C1 segment of cervical spinal cord (tissue), 14 donors: Measurements from ENCODE around the gene LBHD2.
A peak's percentile ranks its signal among the peaks of the same experiment; 100 is the strongest.

Source experiments
- DNase-seq, 14 donors: peaks; one replicate each; lab custom pipeline; 2025; lab: John Stamatoyannopoulos, UW

LBHD2 gene

DNA sequence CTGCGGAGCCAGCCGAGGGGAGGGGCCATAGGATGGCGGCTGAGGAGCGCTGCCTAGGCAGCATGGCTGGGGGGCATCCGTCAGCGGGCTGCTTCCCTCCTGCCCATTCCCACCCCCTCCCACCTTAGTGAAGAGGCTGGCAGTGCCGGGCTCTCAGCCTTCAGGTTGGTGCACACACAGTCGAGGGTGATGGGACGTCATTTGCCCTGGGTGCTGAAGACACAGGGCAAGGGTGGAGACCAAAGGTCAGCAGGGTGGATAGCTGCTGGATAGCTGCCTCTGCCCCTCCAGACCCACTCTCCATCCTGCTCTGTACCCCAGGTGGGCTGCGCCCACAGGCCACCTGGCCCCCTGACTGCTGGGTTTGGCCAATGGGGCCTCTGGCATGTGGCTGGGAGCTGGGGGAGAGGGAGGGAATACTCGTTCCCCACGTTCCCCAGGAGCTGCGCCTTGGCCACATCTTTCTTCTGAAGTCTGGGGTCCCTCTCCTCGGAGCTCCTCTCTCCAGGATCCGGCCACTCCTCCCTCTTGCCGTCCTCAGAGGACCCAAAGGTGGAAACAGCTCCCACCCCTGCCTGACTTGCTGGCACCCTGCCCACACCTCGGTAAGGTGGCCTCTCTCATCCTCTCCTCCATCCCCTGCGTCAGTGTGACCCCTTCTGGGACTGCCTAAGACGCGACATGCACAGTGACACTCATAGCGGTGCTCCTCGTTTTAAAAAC, 15.5 kb upstream of the LBHD2 start:
- DNase-seq = no peak

DNA sequence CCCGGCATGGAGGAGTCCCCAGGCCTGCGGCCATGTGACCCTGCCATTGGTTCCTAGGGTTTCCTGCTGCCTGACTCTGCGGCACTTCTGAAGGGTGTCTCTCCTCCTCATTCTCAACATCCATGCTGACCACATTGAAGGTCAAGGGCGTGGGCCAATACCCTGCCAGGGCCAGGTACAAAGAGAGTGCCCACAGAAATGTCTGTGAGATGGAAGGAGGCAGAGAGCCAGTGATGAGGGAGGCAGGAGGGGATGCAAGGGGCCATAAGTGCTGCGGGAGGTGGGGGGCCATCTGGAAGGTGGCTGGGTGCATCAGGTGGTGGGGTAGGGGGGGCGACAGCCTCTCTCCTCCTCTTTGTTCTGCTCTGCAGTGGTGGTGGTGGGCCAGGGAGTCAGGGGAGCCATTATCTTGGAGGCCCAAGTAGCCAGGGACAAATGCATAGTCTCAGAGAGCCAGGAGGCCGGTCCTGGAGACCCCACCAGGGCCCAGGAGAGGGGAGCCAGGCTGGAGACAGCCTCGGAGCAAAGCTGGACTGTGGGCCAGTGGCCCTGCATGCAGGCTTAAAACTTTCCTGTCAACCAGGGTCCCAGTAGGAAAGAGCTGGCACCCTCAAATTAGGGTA, 13.6 kb upstream of the LBHD2 start:
- no peak for DNase-seq

DNA sequence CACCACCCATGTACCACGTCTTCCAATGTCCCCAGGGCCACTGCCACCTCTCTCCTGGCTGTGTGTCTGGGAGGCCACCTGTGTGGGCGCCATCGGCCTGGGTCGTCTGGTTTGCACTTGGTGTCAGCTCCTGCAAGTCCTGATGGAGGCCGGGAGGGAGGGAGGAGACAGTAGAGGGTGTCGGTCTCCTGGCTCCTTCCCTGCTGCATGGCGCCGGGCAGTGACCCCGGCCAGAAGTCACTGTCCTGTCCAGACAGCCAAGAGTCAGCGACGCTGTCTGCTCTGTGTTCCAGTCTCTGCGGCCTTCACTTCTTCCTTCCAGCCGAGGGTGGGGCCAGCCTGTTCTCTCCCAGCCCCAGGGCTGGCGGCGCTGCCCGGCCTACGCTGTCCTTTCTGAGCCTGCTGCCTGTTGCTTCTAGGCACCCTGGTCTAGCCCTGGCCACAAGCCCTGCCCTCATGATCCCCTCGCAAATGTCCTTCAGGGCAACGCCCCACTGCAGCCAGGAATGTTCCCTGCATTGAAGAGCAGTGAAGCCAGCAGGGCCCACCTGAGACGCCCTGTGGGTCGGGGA, 13.0 kb upstream of the LBHD2 start:
- no peak for DNase-seq

DNA sequence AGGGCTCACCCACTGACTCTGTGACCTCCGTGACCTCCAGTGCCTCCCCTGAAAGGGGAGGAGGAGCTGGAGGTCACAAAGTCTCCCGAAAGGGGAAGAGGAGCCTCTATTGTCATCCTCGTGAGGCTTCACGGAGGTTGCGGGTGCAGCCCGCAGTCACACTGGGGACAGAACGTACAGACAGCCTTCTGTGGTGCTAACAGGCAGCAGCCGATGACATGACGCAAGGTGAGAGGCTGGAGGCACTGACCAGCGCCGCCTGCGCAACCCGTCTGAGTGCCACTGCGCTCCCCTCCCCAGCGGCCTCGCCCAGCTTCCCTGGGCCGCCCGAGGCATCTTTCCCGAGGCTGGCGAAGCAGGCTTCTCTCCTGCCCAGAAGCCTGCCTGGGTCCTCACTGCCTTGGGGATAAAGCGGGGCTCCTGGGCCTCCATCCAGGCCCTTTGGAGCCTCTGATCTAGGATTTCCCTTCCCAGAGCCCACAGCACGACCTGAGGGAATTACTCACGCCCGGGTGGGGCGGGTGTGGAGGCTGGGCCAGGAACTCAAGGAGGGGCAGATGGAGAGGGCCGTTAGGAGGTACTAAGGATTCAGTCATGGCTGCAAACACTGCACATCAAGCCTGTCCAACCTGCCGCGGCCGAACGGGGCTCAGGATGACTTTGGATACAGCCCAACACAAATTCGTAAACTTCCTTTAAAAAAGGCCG, 12.3 kb upstream of the LBHD2 start:
- no peak for DNase-seq

DNA sequence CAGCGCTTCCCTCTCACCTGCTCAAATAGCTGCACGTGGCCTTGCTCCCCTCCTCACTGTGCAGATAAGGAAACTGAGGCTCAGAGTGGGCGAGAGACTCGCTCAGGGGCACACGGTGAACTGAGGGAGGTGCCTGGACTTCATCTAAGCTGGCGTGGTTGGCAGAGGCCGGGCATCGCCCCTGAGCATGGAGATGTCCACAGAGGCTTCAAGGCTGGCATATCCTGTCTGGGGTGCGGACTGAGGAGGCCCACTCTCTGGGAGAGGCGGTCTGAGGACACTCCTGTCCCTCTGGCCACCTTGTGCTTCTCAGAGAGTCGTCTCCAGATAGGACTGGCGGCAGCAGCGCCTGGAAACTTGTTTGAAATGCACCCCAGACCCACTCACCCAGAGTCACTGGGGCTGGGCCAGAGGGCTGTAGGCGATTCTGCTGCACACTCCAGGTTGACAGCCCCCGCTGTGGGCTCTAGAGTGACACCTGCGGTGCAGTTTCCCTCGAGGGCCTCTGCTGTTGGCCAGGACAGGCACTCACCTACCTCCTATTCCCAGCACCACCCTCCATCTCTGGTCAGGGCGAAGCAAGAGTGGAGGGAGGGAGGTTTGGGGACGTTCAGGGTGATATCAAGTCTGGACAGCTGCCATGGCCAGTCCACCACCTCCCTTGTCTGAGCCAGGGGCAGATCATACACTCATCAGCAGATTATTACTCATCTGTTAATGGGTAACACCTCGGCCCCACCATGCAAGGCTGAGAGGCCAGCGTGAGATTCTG, 11.2 kb upstream of the LBHD2 start:
- DNase-seq = no peak

DNA sequence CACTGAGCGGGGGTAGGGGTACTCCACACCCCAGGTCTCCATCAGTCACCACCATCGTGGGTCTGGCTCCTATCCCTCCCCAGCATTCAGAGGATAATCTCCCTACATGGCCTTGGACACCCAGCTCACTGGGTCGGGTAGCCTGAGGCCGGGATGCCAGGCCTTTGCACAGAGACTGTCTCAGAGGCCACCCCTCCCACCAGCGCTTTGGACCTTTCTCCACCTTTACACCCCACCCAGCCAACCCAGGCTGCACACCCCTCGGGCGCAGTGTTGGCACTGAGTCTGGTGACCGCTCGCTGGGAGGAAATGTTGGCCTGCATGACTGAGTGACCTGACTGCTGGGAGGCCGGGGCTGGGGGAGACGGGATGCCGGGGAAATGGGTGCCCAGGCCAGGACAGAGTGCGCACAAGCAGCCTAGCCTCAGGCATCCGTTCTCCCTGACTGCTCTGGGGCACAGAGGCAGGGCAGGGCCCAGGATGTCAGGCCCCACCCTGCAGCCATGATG, 10.6 kb upstream of the LBHD2 start:
- no peak for DNase-seq

DNA sequence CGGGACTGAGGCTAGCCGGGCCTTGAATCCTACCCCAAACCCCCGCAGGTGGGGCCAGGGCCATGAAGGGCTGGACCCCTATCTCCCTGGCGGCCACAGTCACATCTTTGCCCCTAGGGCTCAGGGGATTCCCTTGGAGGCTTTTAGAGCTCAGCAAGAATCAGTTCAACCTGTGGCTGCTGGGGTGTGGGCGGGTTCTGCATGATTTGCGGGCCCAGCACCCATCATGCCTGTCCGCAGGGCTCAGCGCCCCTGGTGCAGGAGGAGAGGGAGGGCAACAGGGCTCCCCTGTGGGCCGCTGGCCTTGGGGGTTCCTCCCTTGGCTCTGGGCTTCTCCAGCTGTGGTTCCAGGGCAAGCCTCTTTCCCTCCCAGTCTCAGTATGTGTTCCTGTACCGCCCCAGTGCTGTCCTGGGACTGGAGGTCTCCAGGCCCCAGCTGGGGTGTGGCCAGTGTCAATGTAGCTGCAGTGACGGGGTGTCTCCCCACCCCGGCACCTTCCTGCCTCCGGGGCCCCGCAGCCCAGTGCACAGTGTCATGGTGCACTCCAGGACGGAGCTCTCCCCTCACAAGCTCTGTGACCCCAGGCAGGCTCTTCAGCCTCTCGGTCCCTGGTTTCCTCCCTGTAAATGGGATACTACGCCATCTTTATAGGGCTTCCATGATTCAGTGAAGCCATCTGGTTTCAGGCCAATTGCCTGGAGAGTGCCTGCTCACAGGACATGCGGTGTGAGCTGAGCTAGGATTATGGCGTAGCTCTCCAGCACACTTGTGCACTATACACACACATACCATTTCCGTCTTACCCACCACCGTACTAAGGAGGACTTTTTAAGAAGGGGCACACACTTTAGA, 9.9 kb upstream of the LBHD2 start:
- no peak for DNase-seq

DNA sequence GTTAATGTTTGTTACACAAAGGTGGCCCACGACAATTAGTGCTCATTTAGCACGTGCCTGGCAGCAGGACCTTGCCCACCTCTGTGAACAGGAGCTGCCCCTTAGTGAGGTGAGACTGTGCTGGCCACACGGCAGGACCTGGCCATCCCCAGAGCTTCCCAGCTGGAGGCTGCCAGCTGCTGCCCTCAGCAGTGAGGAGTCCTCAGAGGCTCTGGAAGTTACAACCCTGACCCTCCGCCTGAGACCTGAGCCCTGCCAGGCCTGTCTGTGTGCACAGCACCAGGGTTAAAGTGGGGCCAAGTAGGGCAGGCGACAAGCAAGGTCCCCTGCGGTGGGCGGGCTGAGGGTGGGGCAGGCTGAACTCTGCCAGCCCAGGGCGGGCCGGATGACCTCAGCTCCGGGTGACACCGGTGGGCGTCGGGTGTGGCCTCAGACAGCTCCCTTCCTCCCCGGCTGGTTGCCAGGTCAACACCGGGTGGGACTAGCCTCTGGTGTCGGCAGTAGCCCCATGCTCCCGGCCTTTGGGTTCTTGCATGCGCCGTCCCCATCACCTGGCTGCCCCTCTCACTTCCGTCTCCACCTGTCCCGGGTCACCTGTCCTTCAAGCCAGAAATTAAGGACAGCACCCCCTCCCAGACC, 9.2 kb upstream of the LBHD2 start:
- DNase-seq = no peak

DNA sequence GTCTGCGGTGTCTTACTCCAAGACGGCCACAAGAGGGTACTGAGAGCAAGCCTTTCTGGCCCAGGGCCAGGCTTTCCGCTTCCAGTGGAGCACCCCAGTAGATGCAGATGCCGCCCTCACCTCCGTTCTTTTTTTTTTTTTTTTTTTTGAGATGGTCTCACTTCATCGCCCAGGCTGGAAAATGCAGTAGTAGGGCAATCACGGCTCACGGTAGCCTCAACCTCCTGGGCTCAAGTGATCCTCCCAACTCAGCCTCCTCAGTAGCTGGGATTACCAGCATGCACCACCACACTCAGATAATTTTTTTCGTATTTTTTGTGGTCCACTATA, 5.6 kb upstream of the LBHD2 start:
- DNase-seq = peak in 8 of 14 donors; percentile 7 to 64 (median 23)

DNA sequence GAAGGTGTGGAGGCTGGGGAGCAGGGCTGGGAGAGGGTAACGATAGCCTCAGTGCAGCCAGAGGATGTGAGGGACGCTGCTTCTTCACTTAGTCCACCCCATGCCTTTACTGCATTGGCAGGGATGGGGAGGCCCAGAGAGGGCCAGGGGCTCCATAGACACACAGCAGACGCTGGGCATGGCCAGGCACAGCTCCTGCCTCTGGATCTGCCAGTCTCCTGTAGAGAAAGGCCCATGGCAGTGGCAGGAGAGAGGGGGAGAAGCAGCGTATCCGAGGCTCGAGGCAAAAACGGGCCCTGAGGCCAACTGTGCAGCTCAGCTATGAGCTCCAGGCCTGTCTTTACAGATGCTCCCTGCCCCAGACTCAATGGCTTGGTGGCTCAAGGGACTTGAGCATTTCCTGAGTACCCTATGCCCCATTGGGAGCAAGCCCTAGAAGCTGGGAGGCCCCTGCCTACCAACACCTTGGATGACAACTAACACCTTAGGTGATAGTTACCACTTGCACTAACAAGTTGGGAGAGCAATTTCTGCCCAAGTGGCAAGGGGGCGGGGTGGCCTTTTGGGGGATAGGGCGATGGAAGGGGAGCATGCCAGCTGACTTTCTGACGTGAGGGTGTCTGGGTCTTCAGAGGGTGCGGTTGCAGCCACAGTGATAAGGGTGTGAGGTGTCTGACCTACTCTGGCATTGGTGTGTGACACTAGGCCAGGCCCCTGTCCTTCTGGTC, 5.0 kb upstream of the LBHD2 start:
- DNase-seq = no peak

DNA sequence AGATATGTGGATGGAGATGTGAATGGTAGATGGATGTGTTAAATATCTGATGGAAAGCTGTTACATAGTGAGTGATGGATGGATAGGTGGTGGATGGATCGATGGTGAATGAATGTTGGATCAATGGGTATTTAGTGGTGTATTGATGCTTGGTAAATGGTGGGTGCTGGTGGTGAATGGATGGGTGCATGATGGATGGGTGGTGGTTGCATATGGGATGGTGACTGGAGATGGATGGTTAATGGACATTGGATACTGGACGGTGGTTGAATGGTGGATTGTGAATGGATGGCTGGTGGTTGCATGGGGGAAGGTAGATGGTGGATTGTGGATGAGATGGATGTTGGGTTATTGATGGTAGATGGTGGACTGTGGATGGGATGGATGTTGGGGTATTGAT, 2.1 kb upstream of the LBHD2 start:
- DNase-seq = no peak

DNA sequence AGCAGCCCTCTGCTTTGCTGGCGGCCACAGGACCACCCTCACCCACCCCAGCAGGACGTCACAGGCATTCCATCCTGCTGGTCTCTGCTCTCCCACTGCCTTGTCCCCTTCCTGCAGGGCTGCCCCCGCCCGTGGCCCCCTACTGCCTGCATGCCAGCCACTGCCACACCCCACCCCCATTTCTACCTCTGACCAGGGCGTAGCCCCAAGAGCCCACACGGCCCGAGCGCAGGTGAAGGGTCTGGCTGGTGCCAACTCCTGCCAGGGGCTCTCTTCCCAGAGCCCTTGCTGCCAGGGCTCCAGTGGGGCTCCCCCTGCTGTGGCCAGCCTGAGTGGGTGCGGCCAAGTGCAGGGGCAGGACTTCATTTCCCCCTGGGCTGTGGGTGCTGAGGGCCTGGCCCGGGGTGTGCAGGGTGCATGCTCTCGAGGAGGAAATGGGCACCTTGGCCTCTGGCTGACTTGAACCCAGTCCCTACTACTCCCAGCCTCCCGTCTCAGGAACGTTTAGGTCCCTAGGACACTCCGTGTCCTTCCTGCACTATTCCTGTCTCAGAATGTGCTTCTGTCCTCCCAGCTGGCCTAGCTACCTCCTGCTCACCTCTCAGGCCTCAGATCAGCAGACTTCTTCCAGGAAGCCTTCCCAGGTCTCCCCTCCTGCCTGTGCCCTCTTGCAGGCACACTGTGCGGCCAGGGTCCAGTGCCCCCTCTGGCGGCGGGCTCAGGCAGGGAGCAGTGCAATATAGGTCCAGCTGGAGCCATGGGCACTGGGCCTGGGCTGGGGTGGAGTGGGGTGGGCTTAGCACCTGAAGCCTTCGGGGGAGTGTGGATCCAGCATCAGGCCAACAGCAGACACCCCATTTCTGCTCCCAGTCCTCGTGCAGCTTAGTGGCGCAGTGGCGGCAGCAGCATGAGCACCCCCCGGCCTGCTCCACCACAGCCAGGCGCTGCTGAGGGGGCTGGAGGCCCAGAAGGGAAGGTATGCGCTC, 1.4 kb downstream of the LBHD2 start:
- DNase-seq = no peak

DNA sequence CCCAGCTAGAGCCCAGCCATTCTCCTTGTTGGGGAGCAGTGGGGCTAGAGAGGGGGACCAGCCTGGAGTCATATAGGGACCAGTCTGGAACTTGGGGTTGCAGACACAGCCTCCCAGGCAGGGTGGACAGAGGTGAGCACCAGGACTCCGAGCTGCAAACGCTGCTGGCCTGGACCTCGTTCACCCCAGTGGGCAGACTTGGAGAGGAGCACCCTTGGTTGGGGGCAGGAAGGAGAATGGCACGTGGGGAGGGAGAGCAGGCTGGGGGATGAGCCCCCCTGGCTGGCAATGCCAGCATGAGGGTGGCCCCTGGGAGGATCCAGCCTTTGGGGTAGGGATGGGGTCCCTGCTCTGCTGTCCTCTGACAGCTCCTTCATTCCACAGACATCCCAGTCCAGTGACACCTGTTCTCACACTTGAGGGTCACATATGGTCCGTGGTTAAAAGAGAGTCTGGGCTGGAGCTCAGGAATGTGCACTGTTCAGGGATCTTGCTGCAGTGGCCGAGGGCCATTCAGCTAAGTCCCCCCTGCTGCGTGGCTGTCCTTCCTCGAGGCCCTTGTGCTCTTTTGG, 2.8 kb downstream of the LBHD2 start:
- no peak for DNase-seq

DNA sequence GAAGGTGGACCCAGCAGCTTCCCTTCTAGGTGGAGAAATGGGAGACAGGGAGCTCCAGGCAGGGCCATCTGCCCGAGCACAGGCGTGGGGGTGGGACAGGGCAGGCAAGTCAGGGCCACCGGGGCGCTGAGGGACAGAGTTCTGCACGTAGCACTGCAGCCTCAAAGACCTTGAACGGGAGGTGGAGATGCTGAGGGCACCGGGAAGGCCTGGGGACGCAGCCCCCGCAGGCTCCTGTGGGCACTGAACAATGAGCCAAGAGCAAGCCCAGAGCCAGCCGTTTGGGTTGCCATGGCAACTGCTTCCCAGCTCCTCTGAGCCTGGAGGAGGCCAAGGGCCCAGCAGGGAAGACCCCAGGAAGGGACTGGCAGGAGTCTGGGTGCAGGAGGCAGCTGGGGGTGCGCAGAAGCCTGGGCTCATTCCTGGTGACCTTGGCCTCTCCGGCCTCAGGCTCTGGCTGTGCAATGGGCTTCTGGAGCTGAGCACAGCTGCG, 3.4 kb downstream of the LBHD2 start:
- DNase-seq = no peak

DNA sequence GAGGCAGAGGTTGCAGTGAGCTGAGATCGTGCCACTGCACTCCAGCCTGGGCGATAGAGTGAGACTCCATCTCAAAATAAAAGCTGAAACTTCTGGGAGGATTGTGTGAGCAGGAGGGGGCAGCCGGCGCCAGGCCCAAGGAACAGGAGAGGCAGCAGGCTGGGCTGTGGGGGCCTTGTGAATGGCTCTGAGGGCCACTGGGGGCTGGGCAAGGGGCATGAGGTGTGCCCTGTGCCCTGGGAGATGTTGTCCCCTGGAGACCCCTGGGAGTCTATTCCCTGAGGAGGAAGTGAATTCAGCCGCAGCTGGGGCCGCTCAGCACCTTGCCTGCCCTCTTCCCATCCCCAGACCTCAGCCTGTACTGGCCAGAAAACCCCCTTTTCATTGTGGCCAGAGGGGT, 4.9 kb downstream of the LBHD2 start:
- DNase-seq = no peak

DNA sequence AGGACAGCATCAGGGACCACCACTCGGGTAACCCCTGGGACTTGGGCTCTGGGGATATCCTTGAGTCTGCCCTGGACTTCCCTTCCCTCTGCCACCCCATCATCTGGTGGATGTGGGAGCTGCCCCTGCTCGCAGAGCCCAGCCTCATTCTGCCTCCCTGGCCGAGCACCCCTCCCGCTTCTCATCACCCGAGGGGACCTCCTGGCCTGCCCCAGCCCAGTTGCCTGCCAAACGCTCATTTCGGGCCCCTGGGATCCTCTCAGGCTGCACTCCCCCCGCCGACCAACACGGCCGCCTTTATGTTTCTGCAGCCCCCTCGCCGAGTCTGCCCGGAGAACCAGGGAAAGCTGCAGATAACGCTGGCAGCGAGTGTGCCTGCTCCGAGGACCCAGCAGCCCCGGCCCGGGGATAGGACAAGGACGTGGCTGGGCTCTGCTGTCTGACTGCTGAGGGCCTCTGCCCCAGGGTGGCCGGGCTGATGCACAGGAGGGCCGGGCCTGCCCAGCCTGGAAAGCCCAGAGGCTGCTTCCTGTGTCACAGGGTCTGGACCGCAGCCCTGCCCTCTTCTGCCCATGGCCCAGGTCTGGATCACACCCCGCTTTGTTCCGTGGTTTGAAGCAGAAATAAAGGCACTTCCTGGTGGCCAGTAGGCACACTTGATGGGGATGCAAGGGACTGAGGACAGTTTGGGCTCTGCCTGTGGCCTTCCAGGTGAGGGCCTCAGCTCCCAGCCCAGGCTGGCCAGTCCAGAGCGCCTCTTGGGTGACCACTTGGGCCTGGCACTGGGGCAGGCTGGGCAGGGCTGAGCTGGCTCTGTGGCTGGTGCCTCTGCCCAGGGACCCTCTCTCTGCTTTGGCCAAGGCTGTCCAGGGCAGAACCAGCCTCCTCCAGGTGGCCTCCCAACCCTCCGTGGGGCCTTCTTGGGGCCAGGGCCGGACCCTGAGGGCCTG, 5.7 kb downstream of the LBHD2 start:
- no peak for DNase-seq
